Measurements from ENCODE around the gene VPS51.
"Not testable (repeated sequence)": the region's sequence is repeated elsewhere in the genome, so short reads cannot be mapped to it uniquely, and the experiment has no call there.

The VPS51 gene

DNA sequence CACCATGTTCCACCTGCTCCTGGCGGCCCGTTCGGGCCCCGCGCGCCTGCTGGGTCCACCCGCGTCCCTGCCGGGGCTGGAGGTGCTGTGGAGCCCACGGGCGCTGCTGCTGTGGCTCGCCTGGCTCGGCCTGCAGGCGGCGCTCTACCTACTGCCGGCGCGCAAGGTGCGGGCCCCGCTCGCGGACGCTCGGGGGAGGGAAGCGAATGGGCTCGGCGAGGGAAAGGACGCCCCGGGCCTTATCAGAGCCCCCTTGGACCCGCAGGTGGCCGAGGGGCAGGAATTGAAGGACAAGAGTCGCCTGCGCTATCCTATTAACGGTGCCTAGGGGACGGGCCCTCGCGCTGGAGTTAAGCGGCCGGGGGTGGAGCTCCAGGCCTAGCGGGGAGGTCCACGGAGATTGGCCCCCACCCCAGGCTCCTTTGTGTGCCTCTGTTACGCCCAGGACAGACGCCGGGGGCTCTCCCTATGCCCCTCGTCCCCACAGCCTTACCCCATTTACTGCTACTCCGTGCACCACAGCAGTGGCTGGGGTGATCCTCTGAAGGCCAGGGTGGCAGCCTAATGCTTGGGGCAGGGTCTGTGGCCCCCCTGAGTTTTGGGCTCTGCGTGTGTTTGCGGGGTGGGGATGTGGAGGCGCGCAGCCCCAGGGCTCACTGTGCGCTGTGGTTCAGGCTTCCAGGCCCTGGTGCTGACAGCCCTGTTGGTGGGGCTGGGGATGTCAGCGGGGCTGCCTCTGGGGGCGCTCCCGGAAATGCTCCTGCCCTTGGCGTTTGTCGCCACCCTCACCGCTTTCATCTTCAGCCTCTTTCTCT lies 16.7 kb downstream of the VPS51 start:
- Mint-ChIP-seq H3K27me3 (no peaks in the 10 kb centered on the region), H3K4me3 (peak overlapping the region; percentile 95), H3K36me3 (ENCODE audit: insufficient read depth) (peaks cover 32% of the 10 kb centered on the region), H3K4me1 (peaks cover 37% of the 10 kb centered on the region), H3K27ac (ENCODE audit: low read depth) (peak overlapping the region; percentile 98), H3K9me3 (no peaks in the 10 kb centered on the region)
- peak; percentile 58 for ATAC-seq (replicated peaks; ENCODE audit: extremely low read depth, poor library complexity, severe bottlenecking)
- peak; percentile 62 to 71 for DNase-seq (ENCODE audit: low spot score in 2 of 2)

DNA sequence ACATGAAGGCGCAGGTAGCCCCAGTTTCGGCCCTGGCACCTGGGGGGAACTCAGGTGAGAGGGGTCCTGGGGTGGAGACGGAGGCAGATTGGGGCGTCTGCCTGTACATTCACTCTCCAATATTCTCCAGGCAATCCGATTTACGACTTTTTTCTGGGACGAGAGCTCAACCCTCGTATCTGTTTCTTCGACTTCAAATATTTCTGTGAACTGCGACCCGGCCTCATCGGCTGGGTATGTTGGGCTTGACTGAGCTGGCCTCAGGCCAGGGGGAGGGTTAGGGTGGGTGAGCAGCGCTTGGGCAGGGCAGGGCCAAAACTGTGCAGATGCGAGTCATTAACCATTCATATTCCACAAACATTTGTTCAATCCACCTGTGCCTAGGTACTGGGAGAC lies 17.3 kb downstream of the VPS51 start:
- DNase-seq (ENCODE audit: low spot score in 2 of 2) (no peak), ATAC-seq (replicated peaks; ENCODE audit: extremely low read depth, poor library complexity, severe bottlenecking) (no peak)
- peaks cover 34% of the 10 kb centered on the region for H3K36me3 Mint-ChIP-seq (ENCODE audit: insufficient read depth)
- H3K27ac Mint-ChIP-seq (ENCODE audit: low read depth): peak overlapping the region; percentile 98
- peak overlapping the region; percentile 95 for H3K4me3 Mint-ChIP-seq
- no peaks in the 10 kb centered on the region for H3K9me3 Mint-ChIP-seq
- H3K4me1 Mint-ChIP-seq: peaks cover 41% of the 10 kb centered on the region
- no peaks in the 10 kb centered on the region for H3K27me3 Mint-ChIP-seq

- Mint-ChIP-seq H3K27ac (ENCODE audit: low read depth) (peak overlapping the region; percentile 98), H3K4me1 (peaks cover 41% of the 10 kb centered on the region), H3K27me3 (no peaks in the 10 kb centered on the region), H3K36me3 (ENCODE audit: insufficient read depth) (peaks cover 39% of the 10 kb centered on the region), H3K9me3 (no peaks in the 10 kb centered on the region), H3K4me3 (peak overlapping the region; percentile 95)
- ATAC-seq (replicated peaks; ENCODE audit: extremely low read depth, poor library complexity, severe bottlenecking) (no peak), DNase-seq (ENCODE audit: low spot score in 2 of 2) (no peak)
These were observed 17.8 kb downstream of the VPS51 start for GRCh38 chr11:65113839-65114238.

DNA sequence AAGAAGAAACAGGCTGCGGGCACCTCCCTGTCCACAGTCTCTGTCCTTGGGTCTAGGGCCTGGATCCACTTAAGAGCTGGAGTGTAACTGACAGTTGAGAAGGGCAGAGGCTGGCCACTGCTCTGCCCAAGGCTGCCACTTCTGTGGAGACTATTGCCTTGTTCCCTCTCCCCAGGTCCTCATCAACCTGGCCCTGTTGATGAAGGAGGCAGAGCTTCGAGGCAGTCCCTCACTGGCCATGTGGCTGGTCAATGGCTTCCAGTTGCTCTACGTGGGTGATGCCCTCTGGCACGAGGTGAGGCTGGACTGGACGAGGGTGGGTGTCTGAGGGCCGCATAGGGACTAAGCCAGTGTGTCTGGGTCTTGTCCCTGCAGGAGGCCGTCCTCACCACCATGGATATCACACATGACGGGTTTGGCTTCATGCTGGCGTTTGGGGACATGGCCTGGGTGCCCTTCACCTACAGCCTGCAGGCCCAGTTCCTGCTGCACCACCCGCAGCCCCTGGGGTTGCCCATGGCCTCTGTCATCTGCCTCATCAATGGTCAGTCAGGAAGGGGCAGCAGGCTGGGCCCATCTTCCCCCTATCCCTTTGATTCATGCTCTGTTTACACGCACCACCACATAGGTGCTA lies 18.6 kb downstream of the VPS51 start:
- Mint-ChIP-seq H3K27ac (ENCODE audit: low read depth) (no peak overlapping the region), H3K9me3 (no peaks in the 10 kb centered on the region), H3K27me3 (no peaks in the 10 kb centered on the region), H3K4me3 (peak overlapping the region; percentile 95), H3K4me1 (peaks cover 41% of the 10 kb centered on the region), H3K36me3 (ENCODE audit: insufficient read depth) (peaks cover 38% of the 10 kb centered on the region)
- DNase-seq (ENCODE audit: low spot score in 2 of 2) (no peak), ATAC-seq (replicated peaks; ENCODE audit: extremely low read depth, poor library complexity, severe bottlenecking) (no peak)

DNA sequence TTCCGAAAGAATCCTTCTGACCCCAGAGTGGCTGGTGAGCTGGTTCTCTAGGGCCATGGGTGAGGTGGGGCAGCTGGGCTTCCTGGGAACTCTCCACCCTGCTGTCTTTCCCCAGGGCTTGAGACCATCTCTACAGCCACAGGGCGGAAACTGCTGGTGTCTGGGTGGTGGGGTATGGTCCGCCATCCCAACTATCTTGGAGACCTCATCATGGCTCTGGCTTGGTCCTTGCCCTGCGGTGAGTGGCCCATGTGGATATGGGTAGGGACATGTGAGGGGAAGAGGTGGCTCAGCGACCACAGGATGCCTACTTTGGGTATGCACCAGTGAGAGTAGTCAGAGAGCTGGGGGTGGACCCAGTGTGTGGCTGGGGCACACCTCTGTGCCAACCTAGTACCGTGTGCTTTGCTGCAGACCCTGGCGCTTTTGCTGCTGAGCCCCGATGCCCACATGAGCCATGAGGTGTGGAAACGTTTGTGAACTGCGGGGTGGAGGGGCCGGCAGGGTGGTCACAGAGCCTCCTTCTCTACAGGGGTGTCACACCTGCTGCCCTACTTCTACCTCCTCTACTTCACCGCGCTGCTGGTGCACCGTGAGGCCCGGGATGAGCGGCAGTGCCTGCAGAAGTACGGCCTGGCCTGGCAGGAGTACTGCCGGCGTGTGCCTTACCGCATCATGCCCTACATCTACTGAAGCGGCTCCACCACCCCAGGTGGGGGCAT lies 19.5 kb downstream of the VPS51 start:
- ATAC-seq (replicated peaks; ENCODE audit: extremely low read depth, poor library complexity, severe bottlenecking): no peak
- no peaks in the 10 kb centered on the region for H3K9me3 Mint-ChIP-seq
- peak overlapping the region; percentile 40 for H3K4me3 Mint-ChIP-seq
- DNase-seq (ENCODE audit: low spot score in 2 of 2): no peak
- peak overlapping the region; percentile 53 for H3K27ac Mint-ChIP-seq (ENCODE audit: low read depth)
- H3K27me3 Mint-ChIP-seq: no peaks in the 10 kb centered on the region
- peaks cover 40% of the 10 kb centered on the region for H3K36me3 Mint-ChIP-seq (ENCODE audit: insufficient read depth)
- peaks cover 35% of the 10 kb centered on the region for H3K4me1 Mint-ChIP-seq

GRCh38 chr11:65116370-65117205 lies 20.6 kb downstream of the VPS51 start:
- DNase-seq (ENCODE audit: low spot score in 2 of 2): peak; percentile 46 to 57
- Mint-ChIP-seq H3K4me3 (peak overlapping the region; percentile 83), H3K9me3 (no peaks in the 10 kb centered on the region), H3K4me1 (peaks cover 31% of the 10 kb centered on the region), H3K27ac (ENCODE audit: low read depth) (peak overlapping the region; percentile 82), H3K27me3 (no peaks in the 10 kb centered on the region), H3K36me3 (ENCODE audit: insufficient read depth) (peaks cover 45% of the 10 kb centered on the region)
- peak; percentile 20 for ATAC-seq (replicated peaks; ENCODE audit: extremely low read depth, poor library complexity, severe bottlenecking)

GRCh38 chr11:65117206-65118096 lies 21.4 kb downstream of the VPS51 start, which contains the start of gene ZNHIT2:
Gene ZNHIT2, minus strand, starts transcription at chr11:65117701. Its CDS starts 48 bp downstream, at chr11:65117653.
- ATAC-seq (replicated peaks; ENCODE audit: extremely low read depth, poor library complexity, severe bottlenecking) (peak; percentile 57), DNase-seq (ENCODE audit: low spot score in 2 of 2) (peak; percentile 99 to 100)
- Mint-ChIP-seq H3K27me3 (no peaks in the 10 kb centered on the region), H3K4me1 (peaks cover 33% of the 10 kb centered on the region), H3K27ac (ENCODE audit: low read depth) (peak within 1 kb of the TSS; percentile 82), H3K9me3 (no peaks in the 10 kb centered on the region), H3K36me3 (ENCODE audit: insufficient read depth) (peaks cover 48% of the 10 kb centered on the region), H3K4me3 (peak within 1 kb of the TSS; percentile 83)

DNA sequence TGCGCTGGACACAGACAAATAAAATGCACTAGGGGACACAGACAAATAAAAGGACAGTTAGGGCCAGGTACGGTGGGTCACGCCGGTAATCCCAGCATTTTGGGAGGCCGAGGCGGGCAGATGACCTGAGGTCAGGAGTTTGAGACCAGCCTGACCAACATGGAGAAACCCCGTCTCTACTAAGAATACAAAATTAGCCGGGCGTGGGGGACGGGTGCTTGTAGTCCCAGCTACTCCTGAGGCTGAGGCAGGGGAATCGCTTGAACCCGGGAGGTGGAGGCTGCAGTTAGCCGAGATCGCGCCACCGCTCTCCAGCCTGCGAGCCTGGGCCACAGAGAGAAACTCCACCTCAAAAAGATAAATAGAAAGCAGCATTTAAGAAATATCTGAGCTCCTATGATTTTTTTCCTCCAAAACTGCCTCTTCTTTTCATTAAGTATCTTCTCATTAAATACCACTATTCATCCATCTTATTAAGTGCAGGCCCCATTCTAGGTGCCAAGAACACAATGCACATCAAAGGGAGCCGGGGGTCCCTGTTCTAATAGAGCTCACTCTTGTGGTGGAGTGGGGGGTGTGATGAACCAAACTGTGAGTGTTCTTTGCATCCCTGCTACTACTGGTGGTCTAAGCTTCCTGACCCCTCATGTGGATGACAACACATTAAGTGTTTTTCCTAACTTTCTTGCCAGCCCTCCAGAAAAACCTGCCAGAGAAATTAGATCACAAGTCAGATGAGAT lies 22.3 kb downstream of the VPS51 start:
- H3K36me3 Mint-ChIP-seq (ENCODE audit: insufficient read depth): peaks cover 45% of the 10 kb centered on the region
- H3K4me3 Mint-ChIP-seq: peak overlapping the region; percentile 83
- no peak for DNase-seq (ENCODE audit: low spot score in 2 of 2)
- no peak for ATAC-seq (replicated peaks; ENCODE audit: extremely low read depth, poor library complexity, severe bottlenecking)
- H3K4me1 Mint-ChIP-seq: peaks cover 28% of the 10 kb centered on the region
- H3K9me3 Mint-ChIP-seq: no peaks in the 10 kb centered on the region
- peak overlapping the region; percentile 82 for H3K27ac Mint-ChIP-seq (ENCODE audit: low read depth)
- no peaks in the 10 kb centered on the region for H3K27me3 Mint-ChIP-seq

- not testable (repeated sequence) for H3K9me3 Mint-ChIP-seq; H3K27me3 Mint-ChIP-seq; DNase-seq (ENCODE audit: low spot score in 2 of 2); ATAC-seq (replicated peaks; ENCODE audit: extremely low read depth, poor library complexity, severe bottlenecking); H3K4me3 Mint-ChIP-seq
- Mint-ChIP-seq H3K4me1 (peaks cover 24% of the 10 kb centered on the region), H3K36me3 (ENCODE audit: insufficient read depth) (peaks cover 45% of the 10 kb centered on the region), H3K27ac (ENCODE audit: low read depth) (peak overlapping the region; percentile 81)
These were observed 23.1 kb downstream of the VPS51 start for GRCh38 chr11:65118891-65119669.

DNA sequence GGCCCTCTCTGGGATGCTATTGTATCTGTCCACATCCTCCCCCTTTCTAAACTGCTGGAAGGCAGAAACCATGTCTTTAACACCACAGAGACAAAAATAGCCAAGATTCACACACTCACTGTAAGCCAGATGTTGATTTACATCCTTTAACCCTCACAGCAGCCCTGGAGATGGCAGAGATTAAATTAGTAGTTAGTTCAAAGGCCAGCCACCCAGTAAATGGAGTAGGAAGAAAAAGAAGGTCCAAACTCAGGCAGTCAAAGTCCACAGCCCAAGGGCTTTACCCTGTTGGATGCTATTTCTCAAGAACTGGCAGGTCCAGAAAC lies 23.6 kb downstream of the VPS51 start:
- peaks cover 43% of the 10 kb centered on the region for H3K36me3 Mint-ChIP-seq (ENCODE audit: insufficient read depth)
- H3K27ac Mint-ChIP-seq (ENCODE audit: low read depth): no peak overlapping the region
- ATAC-seq (replicated peaks; ENCODE audit: extremely low read depth, poor library complexity, severe bottlenecking) (no peak), DNase-seq (ENCODE audit: low spot score in 2 of 2) (no peak)
- H3K4me3 Mint-ChIP-seq: no peak overlapping the region
- H3K9me3 Mint-ChIP-seq: no peaks in the 10 kb centered on the region
- no peaks in the 10 kb centered on the region for H3K27me3 Mint-ChIP-seq
- peaks cover 24% of the 10 kb centered on the region for H3K4me1 Mint-ChIP-seq
